GM19467 (cell line): ENCODE results near the gene EEF1AKMT2.
A peak's percentile ranks its signal among the peaks of the same experiment; 100 is the strongest.

Source experiments
- ATAC-seq: cut with Tn5 transposase; IDR thresholded peaks from one replicate; pipeline ENCODE4 v1.9.1; 2021; ENCODE audit warnings: mild to moderate bottlenecking, moderate library complexity; ENCODE audit not compliant: unreplicated experiment

The EEF1AKMT2 gene

DNA sequence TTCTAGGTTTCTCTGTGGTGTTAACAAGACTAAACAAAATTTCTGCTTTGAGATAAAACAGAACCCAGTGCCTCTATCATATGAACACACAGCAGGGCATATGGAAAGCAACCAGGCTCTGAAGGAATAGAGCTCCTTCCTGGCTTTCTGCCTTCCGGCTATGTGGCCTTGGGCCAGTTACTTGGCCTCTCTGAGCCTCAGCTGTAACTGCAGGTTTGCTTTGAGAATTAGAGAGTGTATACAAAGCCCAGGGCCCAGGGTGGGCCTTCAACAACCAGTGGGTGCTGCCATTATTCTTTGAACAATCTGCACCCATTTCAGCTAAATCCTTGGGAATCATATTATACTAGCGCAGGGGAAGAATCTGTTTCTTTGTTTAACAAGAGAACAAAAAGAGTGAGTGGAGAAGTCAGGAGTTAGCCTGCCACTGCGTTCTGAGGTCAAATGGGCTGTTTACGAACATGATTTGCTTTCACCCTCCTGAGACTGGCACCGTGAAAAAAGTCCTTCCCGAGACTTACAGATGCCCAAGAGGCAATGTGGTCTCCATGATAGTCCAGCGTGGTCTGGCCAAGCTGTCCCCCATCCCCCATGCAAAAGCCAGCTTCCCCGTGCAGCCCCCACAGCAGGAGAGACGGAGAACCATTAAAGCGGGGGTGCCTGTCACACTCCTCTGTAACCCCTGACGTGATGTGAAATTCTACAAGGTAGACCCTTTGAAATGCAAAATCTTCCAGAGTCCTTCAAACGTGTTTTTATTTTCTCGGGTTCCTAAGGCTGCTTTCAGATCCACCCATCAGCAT, 52.4 kb downstream of the EEF1AKMT2 start:
- no peak for ATAC-seq

DNA sequence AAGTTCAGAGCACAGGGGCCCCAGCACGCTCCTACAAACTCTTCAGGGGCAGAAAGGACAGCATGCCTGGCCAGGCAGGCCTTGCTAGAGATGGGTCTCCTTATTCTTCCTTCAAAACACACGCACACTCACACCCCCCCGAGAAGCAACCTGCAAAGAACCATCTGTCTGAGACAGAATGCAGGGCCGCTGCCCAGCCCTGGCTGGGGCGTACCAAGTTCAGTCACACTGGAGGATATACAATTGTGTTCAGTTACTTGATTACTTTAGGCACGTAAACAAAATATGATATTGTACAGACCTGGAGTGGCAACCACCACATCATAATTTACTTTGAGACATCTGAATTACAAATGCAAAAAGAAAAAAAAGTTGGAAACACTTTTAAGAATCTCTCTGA, 53.2 kb downstream of the EEF1AKMT2 start:
- no peak for ATAC-seq

DNA sequence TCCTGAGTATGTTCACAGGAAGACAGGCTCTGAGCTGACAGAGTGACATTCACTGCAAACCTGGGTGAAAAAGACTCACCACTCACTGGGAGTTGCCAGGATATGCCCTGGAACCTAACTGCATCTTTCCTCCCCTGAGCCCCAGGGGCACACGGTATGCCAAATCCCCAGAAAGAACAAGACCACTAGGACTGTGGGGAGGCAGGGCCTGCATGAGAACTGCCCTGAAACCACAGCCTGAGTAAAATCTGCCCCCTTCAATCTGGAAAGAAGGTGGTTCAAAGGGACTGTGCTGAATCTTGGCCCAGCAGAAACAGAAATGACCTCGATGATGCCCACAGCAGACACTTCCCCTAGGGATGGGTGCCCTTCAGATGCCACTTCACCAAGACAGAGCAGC, 54.0 kb downstream of the EEF1AKMT2 start:
- no peak for ATAC-seq

DNA sequence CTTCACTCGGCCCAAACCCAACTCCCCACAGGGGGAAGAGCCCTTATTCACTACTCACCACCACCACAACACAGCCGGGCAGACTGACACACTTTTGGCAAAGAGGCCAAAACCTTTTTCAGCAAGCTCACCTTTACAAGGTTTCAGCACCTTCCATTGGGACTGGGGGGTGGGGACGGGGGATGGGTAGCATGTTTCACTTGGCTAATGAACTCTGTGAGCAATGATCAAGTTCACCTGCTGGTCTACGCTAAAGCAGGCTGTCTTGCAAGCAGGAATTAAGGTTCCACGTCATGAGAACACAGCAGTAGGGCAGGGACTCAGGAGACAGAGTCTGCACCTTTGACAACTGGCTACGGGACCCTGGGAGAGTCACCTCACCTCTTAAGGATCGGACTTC, 54.5 kb downstream of the EEF1AKMT2 start:
- no peak for ATAC-seq

DNA sequence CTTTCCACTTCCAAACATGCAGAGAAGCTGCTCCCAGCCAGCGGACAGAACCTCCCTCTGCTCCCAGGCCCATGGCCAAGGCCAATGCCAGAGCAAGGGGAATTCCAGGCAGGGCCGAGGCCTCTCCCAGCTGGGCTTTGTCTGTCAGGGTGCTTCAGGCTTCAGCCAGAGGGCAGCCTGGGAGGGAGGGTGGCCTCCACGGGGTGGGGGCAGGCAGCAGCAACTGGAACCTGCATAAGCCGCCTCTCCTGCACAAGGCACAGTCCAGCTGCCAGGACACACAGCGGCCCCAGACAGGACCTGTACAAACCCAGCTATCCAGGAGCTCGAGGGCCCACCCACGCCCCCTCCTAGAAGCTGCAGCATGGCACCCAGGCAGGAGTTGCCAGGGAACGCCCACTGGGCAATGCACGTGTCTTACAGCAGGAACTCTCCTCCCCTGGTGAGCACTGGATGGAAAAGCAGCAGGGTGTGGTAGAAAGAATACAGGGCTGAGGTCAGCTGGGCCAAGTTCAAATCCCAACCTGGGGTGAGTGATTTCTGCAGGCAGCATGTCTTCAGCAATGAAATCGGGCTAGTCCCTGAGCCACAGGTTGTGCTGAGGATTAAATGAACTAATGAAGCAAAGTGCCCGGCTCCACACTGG, 55.1 kb downstream of the EEF1AKMT2 start:
- ATAC-seq, result no peak

DNA sequence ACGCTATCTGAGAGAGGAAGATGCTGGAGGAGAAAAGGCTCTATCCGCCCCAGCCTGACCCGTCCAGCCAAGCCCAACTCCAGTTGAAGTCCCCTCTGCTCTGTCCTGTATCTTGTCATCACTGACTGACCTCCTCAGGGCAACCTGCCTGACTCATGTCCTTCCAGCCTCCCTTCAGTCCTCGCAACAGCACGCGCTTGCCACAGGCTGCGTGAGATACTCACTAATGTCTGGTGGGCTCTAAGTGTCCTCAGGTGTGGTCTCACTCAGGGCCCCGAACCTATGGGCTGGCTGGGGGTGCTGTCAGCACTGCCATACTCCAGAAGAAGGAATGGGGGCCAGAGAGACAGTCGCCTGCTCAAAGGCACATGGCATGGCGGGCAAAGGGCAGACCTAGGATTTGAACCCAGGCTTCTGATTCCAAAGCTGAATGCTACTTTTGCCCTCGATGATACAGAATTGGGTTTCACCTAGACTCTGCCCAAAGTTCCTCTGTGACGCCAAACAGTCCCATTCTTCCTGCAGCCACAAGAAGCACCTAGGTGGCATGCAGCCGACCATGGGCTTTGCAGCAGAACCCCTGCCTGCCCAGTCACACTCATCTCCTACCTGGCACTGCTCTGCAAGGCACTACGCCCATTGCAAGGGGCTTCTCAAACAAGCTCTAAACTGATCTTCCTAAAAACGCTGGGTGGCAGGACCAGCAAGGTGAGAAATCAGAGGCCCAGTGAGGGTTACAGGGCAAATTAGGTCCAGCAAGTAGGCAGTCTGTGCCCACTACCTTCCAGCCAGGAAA, 56.0 kb downstream of the EEF1AKMT2 start:
- no peak for ATAC-seq

DNA sequence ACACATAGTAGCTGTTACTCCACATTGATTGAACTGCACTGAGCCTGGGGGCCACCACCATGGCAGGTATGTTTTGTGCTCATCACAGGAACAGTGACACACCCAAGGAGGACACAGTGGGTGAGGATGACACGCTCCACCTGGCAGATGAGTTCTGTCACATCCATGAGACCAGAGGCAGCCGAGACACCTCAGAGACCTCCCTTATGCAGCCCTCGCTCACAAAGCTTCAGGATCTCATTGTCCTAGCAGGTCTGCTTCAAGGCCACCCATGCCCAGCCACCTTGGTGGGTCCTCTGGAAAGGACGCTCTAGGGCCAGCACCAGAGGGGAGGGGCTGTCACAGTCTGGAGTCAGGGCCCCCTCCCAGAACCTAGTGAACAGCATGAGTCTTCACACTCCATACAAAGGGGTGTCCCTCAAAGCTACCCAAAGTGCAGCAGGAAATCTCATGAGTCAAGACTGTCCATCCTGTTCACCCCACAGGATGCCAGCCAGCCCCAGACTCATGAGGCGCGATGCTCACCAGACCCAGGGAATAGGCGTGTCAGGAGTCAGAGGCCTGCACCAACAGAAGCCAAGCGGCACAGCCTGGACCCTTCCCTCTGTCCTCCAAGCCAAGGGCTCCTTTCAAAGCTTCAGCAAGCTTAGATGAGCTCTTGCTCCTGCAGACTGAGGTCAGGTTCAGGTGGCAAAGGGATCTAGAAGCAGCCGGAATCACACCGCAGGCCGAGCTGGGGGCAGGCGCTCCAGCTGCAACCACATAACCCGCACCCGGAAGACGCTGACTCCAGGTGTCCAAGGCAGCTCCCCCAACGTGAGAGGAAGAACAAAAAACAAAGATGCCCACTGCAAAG, 57.1 kb downstream of the EEF1AKMT2 start:
- ATAC-seq, result no peak

DNA sequence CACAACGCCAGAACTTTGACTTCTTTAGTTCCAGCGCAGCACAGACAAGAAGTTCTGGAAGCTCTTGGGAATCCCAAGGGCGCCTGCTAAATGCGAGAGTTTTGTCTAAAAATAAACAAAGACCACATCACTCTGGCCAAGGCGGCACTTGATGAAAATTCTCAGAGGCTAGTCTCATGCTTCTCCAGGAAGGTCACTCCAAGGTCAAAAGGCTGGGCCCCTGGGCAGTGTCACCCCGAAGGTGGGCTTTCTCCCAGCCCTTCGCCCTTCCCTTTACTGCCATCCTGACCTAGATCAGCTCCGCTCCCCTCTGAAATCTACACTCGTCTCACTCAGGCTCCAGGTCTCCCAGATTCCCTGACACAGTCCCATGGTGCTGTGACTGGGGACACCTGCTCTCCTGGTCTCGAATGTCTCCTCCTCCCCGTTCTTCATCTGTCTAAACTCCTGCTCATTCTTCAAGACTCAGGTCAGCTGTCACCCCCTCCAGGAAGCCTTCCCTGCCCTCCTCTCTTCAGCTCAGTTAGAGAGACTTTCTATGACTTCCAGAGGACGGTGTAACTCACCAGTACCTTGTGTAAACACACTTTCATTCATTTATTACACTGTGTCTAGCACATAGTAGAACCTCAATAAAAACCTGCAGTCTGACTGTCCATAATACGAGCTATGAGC, 58.0 kb downstream of the EEF1AKMT2 start:
- no peak for ATAC-seq

DNA sequence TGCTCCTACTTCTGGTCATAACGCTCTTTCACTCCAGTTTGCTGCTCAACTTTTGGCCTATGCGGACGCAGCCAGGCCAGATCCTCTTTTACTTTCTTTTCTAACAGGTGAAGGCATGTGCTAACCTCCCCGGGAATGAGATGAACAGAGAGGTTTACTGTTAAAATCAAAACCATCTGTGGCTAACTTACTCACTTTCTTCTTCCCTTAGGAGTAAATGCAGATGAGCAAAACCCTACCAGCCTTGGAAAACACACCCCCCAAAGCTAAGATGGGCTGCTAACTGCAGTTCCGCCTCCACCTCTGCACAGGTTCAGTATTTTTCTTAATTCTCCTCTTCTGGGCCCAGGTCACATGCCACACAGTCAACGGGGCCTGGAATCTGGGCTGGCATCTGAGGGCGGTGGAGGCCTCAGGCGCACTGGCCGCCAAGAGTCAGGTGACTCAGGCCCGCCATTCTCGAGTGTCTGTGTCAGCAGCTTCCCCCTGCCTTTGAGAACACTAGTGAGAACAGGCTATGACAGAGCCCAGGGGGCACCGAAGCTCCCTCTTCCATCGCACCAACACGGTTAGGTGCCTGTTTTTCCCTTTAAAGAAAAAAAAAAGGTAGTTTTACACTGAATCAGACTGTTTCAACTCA, 58.6 kb downstream of the EEF1AKMT2 start:
- ATAC-seq, result peak; percentile 42

DNA sequence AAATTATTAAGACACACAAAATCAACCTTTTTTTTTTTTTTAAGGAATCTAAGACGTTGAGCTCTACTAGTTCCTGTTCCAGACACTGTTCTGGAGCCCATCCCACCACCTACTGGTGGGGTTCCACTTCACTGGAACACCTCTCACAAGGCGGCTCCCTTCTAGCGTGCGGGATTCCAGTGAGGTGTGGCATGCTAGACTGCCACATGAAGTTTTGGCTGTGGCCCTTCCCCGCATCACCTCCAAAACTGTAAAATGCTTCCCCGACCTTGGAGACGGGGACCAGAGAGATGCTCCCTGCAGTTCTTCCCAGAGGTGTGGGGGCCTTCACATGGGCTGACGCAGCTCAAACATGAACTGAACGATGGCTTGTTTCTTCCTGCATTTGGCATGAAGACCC, 60.1 kb downstream of the EEF1AKMT2 start:
- ATAC-seq, result no peak

DNA sequence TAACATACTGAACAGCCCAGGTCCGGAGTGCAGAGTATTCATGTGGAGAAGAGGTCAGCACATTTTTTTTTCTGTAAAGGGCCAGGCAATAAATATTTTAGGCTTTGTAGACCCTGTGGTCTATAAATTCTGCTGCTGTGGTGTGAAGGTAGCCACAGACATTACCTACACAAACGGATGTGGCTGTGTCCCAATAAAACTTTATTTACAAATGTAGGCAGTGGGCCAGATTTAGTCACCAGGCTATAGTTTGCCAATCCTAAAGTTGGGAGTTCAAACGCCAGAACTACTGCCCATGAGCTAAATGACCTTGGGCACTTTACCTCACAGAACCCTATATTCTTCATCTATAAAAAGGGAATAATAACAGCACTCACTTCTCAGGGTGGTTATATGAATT, 60.9 kb downstream of the EEF1AKMT2 start:
- ATAC-seq, result no peak

DNA sequence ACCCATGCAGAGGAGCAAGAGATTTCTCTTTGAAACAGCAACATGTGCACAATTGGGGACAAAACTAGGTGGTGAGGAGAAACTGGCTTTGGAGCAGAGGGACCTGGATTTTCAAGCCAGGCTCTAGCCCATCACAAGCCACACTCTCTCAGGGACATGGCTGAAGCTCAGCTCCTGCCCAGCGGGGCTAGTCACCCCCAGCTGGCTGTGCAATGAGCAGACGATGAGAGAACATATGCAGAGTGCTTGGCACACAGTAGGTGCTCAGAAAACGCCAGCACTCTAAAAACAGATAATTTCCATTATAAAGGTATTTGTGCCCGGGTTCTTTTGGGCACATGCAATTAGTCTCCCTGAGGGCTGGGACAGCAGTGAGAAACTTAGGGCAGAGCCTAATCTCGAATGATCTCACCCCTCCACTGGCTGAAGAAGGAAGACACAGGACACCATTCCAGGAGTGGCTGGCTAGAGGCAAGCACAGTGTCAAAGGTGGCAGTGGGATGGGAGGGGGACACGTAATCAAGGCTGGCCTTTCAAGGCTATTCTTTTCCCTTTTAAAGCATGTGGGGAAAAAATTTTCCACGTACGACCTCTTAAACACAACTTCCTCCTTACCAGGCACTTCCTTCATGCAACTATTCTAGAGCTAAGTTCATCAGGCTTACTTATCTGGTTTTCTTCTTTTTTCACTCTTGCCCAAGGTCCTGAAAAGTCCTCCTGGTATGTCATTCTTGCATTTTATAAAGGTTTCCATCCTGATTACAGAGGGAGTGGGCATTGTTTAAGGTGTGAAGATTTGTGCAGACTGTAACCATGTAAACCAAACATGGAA, 62.6 kb downstream of the EEF1AKMT2 start:
- no peak for ATAC-seq

DNA sequence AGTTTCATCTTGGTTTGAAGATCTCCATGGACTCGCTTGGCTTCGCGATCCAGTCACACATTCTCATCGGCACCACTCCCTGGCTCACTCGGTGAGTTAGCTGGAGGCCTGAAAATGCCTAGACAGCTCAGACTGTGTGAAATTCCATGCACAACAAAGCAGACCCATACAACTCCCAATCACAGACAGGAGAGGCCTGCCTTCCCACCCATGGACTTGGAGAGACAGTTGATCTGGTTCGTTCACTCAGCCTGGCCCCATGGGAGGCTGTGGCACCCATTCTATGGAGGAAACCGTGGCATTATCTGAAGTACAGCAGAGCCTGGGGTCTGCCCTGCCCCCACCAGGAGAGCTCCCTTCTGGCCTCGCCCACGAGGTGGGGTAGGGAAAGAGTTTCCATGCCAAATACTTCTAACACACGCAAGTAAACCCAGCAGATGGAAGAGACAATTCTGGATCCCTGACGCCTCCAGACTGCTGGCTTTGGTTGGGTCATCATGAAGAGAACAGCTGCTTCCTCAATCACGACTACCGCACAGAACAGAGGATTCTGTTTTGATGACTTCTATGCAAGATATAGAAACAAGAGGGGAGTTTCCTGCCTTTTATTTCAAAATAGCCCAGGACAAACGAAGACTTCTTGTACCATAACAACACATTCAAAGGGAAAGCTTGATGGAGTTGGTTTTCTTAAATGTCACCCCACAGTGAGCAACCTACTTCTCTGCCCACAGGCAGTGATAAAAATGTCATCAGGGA, 63.4 kb downstream of the EEF1AKMT2 start:
- no peak for ATAC-seq

DNA sequence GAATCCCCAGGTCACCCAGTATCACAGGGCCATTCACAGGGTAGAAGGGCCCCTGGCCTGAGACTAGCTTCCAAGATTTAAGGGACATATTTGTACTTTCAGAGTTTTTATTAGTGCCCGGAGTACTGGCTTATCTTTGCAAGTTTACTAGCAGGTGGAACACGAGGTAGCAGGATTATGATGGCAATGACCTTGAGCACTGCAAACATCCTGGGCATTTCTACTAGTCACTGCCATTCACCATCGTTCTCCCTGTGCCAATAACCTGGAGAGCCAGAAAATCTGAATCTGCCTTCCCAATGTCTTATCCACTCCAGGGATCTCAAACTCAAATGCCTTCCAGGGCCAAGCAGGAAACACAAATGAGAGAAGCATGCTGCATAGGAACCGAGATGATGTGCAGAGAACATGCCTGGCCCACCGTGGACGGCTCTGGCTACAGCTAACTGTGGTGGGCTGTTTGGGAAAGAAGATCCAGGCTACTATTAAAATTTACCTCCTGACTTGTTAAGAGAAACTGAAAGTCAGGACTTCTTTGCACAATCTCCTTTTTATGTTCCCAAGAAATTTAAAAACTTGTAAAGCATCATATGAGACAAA, 64.2 kb downstream of the EEF1AKMT2 start:
- no peak for ATAC-seq

DNA sequence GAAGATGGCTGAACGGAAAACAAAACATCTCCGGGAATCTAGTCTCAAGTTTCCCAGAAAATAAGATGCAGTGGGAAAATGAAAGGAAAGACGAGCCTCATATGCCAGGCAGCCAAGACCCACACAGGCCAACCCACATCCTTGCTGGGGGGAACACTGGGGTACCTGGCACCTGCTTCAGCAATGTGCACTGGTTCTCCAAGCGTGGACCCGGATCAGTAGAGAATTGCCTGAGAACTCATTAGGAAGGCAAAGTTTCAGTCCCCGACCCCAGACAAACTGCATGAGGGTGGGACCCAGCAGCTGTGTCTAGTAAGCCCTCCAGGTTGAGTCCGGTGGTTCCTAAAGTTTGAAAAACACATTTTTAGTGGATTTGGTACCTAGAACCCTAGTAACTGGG, 65.9 kb downstream of the EEF1AKMT2 start:
- no peak for ATAC-seq

DNA sequence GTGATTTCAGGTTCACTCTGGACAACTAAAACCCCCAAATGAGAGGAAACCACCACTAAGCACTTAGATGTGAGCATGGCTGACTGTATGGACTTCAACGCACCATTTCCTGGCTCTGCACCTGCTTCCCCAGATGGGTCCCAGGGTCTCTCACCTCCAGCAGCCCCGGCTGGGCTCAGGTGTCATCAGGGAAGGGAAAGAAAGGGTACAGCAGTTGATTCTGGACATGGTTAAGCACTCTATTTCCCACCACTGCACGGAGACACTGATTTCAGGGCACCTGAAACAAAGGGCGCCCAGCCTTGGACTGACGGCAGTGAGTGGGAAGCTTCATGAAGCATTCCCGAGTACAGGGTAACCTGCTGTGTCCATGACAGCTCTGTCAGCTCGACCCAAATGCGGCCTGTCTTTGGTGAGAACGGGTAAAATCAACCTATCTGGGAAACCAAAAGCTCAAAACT, 66.5 kb downstream of the EEF1AKMT2 start:
- ATAC-seq, result no peak

DNA sequence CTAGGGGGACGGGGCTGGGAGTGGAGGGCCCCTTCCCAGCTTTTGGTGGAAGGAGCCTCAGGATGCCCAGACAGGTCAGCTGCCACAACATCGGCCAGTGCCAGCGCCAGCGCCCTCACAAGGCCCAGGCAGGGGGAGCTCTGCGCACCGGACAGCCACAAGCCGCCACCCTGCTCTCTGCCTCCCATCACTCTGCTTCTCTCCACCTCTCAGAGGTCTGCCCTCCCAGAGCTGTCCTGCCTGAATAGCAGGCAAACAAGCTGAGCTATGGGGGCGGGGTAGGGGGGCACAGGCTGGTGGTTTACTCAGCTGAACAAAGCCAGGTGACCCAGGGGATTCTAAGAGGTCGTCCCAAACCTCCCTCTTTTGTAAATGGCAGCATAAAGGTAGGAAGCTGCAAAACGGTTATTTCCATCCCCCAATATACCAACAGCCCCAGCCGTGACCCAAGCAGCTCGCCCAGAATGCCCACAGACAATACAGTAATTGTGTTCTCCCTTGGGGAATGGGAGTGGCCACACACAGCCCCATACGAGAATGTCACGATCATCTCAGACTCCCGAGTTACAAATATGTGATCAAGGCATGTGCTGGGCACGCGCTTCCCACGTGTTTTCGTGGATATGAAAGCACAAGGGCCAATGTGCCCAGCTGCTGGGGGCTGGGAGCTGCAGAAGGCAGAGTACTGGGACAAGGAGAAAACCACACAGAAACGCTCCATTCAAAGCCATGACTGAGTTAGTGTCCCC, 67.2 kb downstream of the EEF1AKMT2 start:
- ATAC-seq, result no peak
